ENCODE measurements around the gene ELFN1. TPM values are rescaled to one million over a fixed set of nuclear protein-coding genes. Genes with fewer than 3 reads are reported as not detected.
A peak's percentile ranks its signal among the peaks of the same experiment; 100 is the strongest.

Gene ELFN1
- total RNA-seq, 4 donors from 2014 or later, result 0.42 to 3.7 (median 1.3) TPM

GRCh38 chr7:1723254-1723653 lies 53.2 kb downstream of the ELFN1 start:
- no peak for TF ChIP-seq POLR2AphosphoS5 (IDR thresholded peaks at IDR 0.05)
- no peak for TF ChIP-seq POLR2A (IDR thresholded peaks at IDR 0.05)
- no peak for TF ChIP-seq EP300 (IDR thresholded peaks at IDR 0.05)
- TF ChIP-seq CTCF (IDR thresholded peaks at IDR 0.05), result no peak
- peaks cover 0 to 15% (median 0%) of the 10 kb centered on the region in 3 donors for H3K4me1 ChIP-seq
- no peak overlapping the region for H3K27ac ChIP-seq
- 83 to 95% methylated on average over 9 to 13 of the region's 13 CpGs for WGBS, 2 donors (ENCODE audit: low coverage in 1 of 2)
- H3K36me3 ChIP-seq, result no peaks in the 10 kb centered on the region
- H3K4me3 ChIP-seq, result no peak overlapping the region
- peaks cover 30% of the 10 kb centered on the region for H3K27me3 ChIP-seq
- H3K9me3 ChIP-seq, result peaks cover 0 to under 1% (median 0%) of the 10 kb centered on the region in 3 donors
- ATAC-seq, result no peak

GRCh38 chr7:1724118-1724910 lies 54.2 kb downstream of the ELFN1 start:
- Histone ChIP-seq H3K27me3 (peaks cover 30% of the 10 kb centered on the region), H3K4me3 (no peak overlapping the region), H3K36me3 (no peaks in the 10 kb centered on the region), H3K4me1 (peaks cover 0 to 15% (median 0%) of the 10 kb centered on the region in 3 donors), H3K9me3 (peaks cover 0 to 11% (median 0%) of the 10 kb centered on the region in 3 donors), H3K27ac (no peak overlapping the region)
- no peak for ATAC-seq
- no peak for TF ChIP-seq POLR2A (IDR thresholded peaks at IDR 0.05)
- TF ChIP-seq POLR2AphosphoS5 (IDR thresholded peaks at IDR 0.05), result no peak
- no peak for TF ChIP-seq CTCF (IDR thresholded peaks at IDR 0.05)
- no peak for TF ChIP-seq EP300 (IDR thresholded peaks at IDR 0.05)
- 92 to 94% methylated on average over 5 to 9 of the region's 21 CpGs for WGBS, 2 donors (ENCODE audit: low coverage in 1 of 2)

GRCh38 chr7:1725199-1725690 lies 55.2 kb downstream of the ELFN1 start:
- WGBS, 2 donors (ENCODE audit: low coverage in 1 of 2), result 47% methylated on average over 10 of the region's 22 CpGs; no CpG with 5 or more reads in 1 of the 2 donors
- no peak overlapping the region for H3K27ac ChIP-seq
- peaks cover 0 to 21% (median 0%) of the 10 kb centered on the region in 3 donors for H3K9me3 ChIP-seq
- no peaks in the 10 kb centered on the region for H3K36me3 ChIP-seq
- no peak for TF ChIP-seq POLR2A (IDR thresholded peaks at IDR 0.05)
- TF ChIP-seq CTCF (IDR thresholded peaks at IDR 0.05), result no peak
- TF ChIP-seq EP300 (IDR thresholded peaks at IDR 0.05), result no peak
- TF ChIP-seq POLR2AphosphoS5 (IDR thresholded peaks at IDR 0.05), result no peak
- H3K4me1 ChIP-seq, result peaks cover 0 to 15% (median 0%) of the 10 kb centered on the region in 3 donors
- ATAC-seq, result peak; percentile 32
- H3K4me3 ChIP-seq, result no peak overlapping the region
- H3K27me3 ChIP-seq, result peaks cover 30% of the 10 kb centered on the region

- H3K27ac ChIP-seq, result no peak overlapping the region
- H3K36me3 ChIP-seq, result no peaks in the 10 kb centered on the region
- TF ChIP-seq EP300 (IDR thresholded peaks at IDR 0.05), result no peak
- no peak for TF ChIP-seq POLR2A (IDR thresholded peaks at IDR 0.05)
- TF ChIP-seq POLR2AphosphoS5 (IDR thresholded peaks at IDR 0.05), result no peak
- TF ChIP-seq CTCF (IDR thresholded peaks at IDR 0.05), result no peak
- 91% methylated on average over 12 to 14 of the region's 25 CpGs for WGBS, 2 donors (ENCODE audit: low coverage in 1 of 2)
- peaks cover 0 to 28% (median 0%) of the 10 kb centered on the region in 3 donors for H3K9me3 ChIP-seq
- H3K4me3 ChIP-seq, result no peak overlapping the region
- ATAC-seq, result no peak
- H3K4me1 ChIP-seq, result peaks cover 0 to 15% (median 0%) of the 10 kb centered on the region in 3 donors
- peaks cover 30% of the 10 kb centered on the region for H3K27me3 ChIP-seq
These were observed 55.9 kb downstream of the ELFN1 start for GRCh38 chr7:1725766-1726630.

Data from gastroesophageal sphincter (tissue), 4 donors.